H1 (cell line): Measurements from ENCODE around the gene CEACAM1. TPM values are rescaled to one million over a fixed set of nuclear protein-coding genes. Genes with fewer than 3 reads are reported as not detected.

Experiments
- CTCF ChIA-PET: fragments of 300-600 bp; sonication (Branson Sonifier 250); formaldehyde crosslinking; loops from one replicate; lab custom pipeline; 2021; ENCODE audit not compliant: partially characterized antibody; lab: Charles Lee
- POLR2A ChIA-PET: fragments of 300-600 bp; sonication (Branson Sonifier 250); formaldehyde crosslinking; loops from one replicate; lab custom pipeline; 2021; ENCODE audit warnings: inconsistent platforms; ENCODE audit not compliant: partially characterized antibody; lab: Charles Lee
- DNase-seq, 2 experiments: peaks; one replicate each; pipeline versions ENCODE4 v3.0.0 to v3.0.0-alpha.2; 2010 to 2022; ENCODE audit warnings: low spot score in 2 of 2, low read depth in 1 of 2, mixed read lengths in 1 of 2
- FAIRE-seq: peaks from 2 replicates; lab custom pipeline; 2011; peaks lifted over from hg19 to GRCh38; lab: Jason Lieb, UNC
- H2AFZ ChIP-seq: 2 replicates; pipeline ENCODE4 v1.8.1; 2012; ENCODE audit warnings: low read length, inconsistent platforms
- H2AK5ac ChIP-seq: 2 replicates; pipeline ENCODE4 v1.6.1; 2013; ENCODE audit warnings: low read depth, low read length
- H2BK120ac ChIP-seq: replicated peaks from 2 replicates; pipeline ENCODE3; 2013; ENCODE audit warnings: low read depth, low read length, inconsistent platforms
- H2BK12ac ChIP-seq: 2 replicates; pipeline ENCODE4 v1.6.1; 2013; ENCODE audit warnings: low read depth, low read length
- H2BK15ac ChIP-seq: 2 replicates; pipeline ENCODE4 v1.6.1; 2013; ENCODE audit warnings: low read length
- H2BK20ac ChIP-seq: 2 replicates; pipeline ENCODE4 v1.6.1; 2013; ENCODE audit warnings: low read length
- H2BK5ac ChIP-seq: 2 replicates; pipeline ENCODE4 v1.6.1; 2013; ENCODE audit warnings: low read depth, low read length
- H3K14ac ChIP-seq: 2 replicates; pipeline ENCODE4 v1.6.1; 2013; ENCODE audit warnings: inconsistent platforms; ENCODE audit not compliant: insufficient read length
- H3K18ac ChIP-seq: 2 replicates; pipeline ENCODE4 v1.6.1; 2013; ENCODE audit warnings: low read length; ENCODE audit errors: extremely low read depth
- H3K23ac ChIP-seq: 2 replicates; pipeline ENCODE4 v1.6.1; 2013; ENCODE audit warnings: inconsistent platforms; ENCODE audit not compliant: insufficient read length
- H3K23me2 ChIP-seq: 2 replicates; pipeline ENCODE4 v1.6.1; 2013; ENCODE audit warnings: low read depth, low read length
- H3K27ac ChIP-seq: 2 replicates; pipeline ENCODE4 v1.6.1; 2011; ENCODE audit warnings: low read depth, low read length, inconsistent platforms
- H3K27me3 ChIP-seq, 4 experiments: replicated peaks in 1 of 4; 1 replicate in 1 of 4; 2 replicates in 3 of 4; pipeline versions ENCODE4 v1.6.1 to v1.8.1; 2011 to 2013; ENCODE audit warnings: low read length in 3 of 4, mild to moderate bottlenecking in 3 of 4, inconsistent platforms in 2 of 4, mixed read lengths in 2 of 4, moderate library complexity in 1 of 4; ENCODE audit not compliant: control insufficient read depth in 3 of 4, insufficient read depth in 3 of 4; ENCODE audit errors: extremely low read depth in 1 of 4
- H3K36me3 ChIP-seq, 4 experiments: 2 replicates each; pipeline versions ENCODE4 v1.6.1 to v1.8.1; 2011 to 2013; ENCODE audit warnings: mild to moderate bottlenecking in 4 of 4, low read length in 3 of 4, moderate library complexity in 2 of 4, control low read depth in 1 of 4, inconsistent platforms in 1 of 4; ENCODE audit not compliant: insufficient read depth in 4 of 4, control insufficient read depth in 2 of 4
- H3K4ac ChIP-seq: replicated peaks from 2 replicates; pipeline ENCODE3; 2013; ENCODE audit warnings: low read length, low read depth, mixed read lengths, inconsistent platforms; ENCODE audit not compliant: insufficient read length
- H3K4me1 ChIP-seq, 4 experiments: replicated peaks in 1 of 4; 1 replicate in 1 of 4; 2 replicates in 3 of 4; pipeline versions ENCODE4 v1.6.1 to v1.8.1; 2011 to 2013; ENCODE audit warnings: low read length in 3 of 4, inconsistent platforms in 2 of 4, mixed read lengths in 1 of 4; ENCODE audit not compliant: insufficient read depth in 4 of 4, control insufficient read depth in 3 of 4
- H3K4me2 ChIP-seq, 2 experiments: 2 replicates each; pipeline versions ENCODE4 v1.6.1 to v1.8.1; 2011 to 2013; ENCODE audit warnings: low read depth in 2 of 2, low read length in 2 of 2, control low read depth in 1 of 2, inconsistent platforms in 1 of 2, mild to moderate bottlenecking in 1 of 2; ENCODE audit not compliant: insufficient read depth in 1 of 2
- H3K4me3 ChIP-seq, 4 experiments: fragments of 200-600, 300-600 bp in 1 of 4; sonication (generic), shearing (Covaris generic), sonication (Bioruptor Twin) in 1 of 4; 2 replicates each; pipeline versions ENCODE4 v1.5.1 to v1.8.1; 2011 to 2016; ENCODE audit warnings: low read length in 4 of 4, low read depth in 3 of 4, control low read depth in 2 of 4, inconsistent platforms in 2 of 4, mild to moderate bottlenecking in 2 of 4, mixed read lengths in 1 of 4, moderate library complexity in 1 of 4; ENCODE audit not compliant: insufficient read depth in 2 of 4; ENCODE audit errors: extremely low read depth in 1 of 4
- H3K56ac ChIP-seq: replicated peaks from 2 replicates; pipeline ENCODE3; 2013; ENCODE audit warnings: low read depth, mild to moderate bottlenecking, mixed read lengths, low read length, inconsistent platforms; ENCODE audit not compliant: insufficient read length
- H3K79me1 ChIP-seq: 2 replicates; pipeline ENCODE4 v1.6.1; 2013; ENCODE audit warnings: low read depth, low read length, control low read depth
- H3K79me2 ChIP-seq, 2 experiments: 2 replicates each; pipeline versions ENCODE4 v1.6.1 to v1.8.1; 2012 to 2013; ENCODE audit warnings: low read length in 2 of 2, mild to moderate bottlenecking in 2 of 2, inconsistent platforms in 1 of 2; ENCODE audit not compliant: insufficient read depth in 2 of 2, control insufficient read depth in 1 of 2
- H3K9ac ChIP-seq, 4 experiments: replicated peaks in 1 of 4; 1 replicate in 1 of 4; 2 replicates in 3 of 4; pipeline versions ENCODE4 v1.6.1 to v1.8.1; 2011 to 2013; ENCODE audit warnings: low read depth in 3 of 4, low read length in 3 of 4, control low read depth in 2 of 4, mild to moderate bottlenecking in 2 of 4, moderate library complexity in 2 of 4, inconsistent platforms in 1 of 4; ENCODE audit errors: extremely low read depth in 1 of 4
- H3K9me3 ChIP-seq, 2 experiments: 2 replicates each; pipeline versions ENCODE4 v1.6.1 to v1.8.1; 2012 to 2013; ENCODE audit warnings: mild to moderate bottlenecking in 2 of 2, moderate library complexity in 2 of 2, control low read depth in 1 of 2, inconsistent platforms in 1 of 2, low read depth in 1 of 2, low read length in 1 of 2, mixed read lengths in 1 of 2; ENCODE audit not compliant: insufficient read depth in 2 of 2
- H4K20me1 ChIP-seq, 2 experiments: replicated peaks in 1 of 2; 2 replicates each; pipeline versions ENCODE3 to v1.8.1; 2011 to 2013; ENCODE audit warnings: inconsistent platforms in 2 of 2, low read length in 2 of 2, mild to moderate bottlenecking in 1 of 2; ENCODE audit not compliant: insufficient read depth in 2 of 2, control insufficient read depth in 1 of 2
- H4K5ac ChIP-seq: 2 replicates; pipeline ENCODE4 v1.6.1; 2013; ENCODE audit warnings: low read length, low read depth, mixed read lengths, inconsistent platforms; ENCODE audit not compliant: insufficient read length
- H4K8ac ChIP-seq: 2 replicates; pipeline ENCODE4 v1.8.0; 2013; ENCODE audit warnings: mild to moderate bottlenecking, moderate library complexity, low read length, inconsistent platforms; ENCODE audit not compliant: insufficient read depth; ENCODE audit errors: extremely low read depth
- H4K91ac ChIP-seq: replicated peaks from 2 replicates; pipeline ENCODE3; 2013; ENCODE audit warnings: low read length, mixed read lengths, inconsistent platforms; ENCODE audit not compliant: insufficient read length
- CBX8 ChIP-seq: fragments of 300-800, 300-1000 bp; sonication (generic); IDR thresholded peaks from 2 replicates; pipeline ENCODE4 v1.7.1; 2016; ENCODE audit warnings: low read depth, low read length, borderline replicate concordance
- NRF1 ChIP-seq: IDR thresholded peaks from 2 replicates; pipeline ENCODE4 v1.6.1; 2011; ENCODE audit warnings: mild to moderate bottlenecking, low read depth, low read length, improper control_type of control experiment
- RNF2 ChIP-seq: fragments of 200-900, 300-1000 bp; sonication (generic); IDR thresholded peaks from 2 replicates; pipeline ENCODE4 v1.7.1; 2016; ENCODE audit warnings: borderline replicate concordance, low read depth, mild to moderate bottlenecking, antibody characterized with exemption, low read length; ENCODE audit not compliant: poor library complexity, severe bottlenecking; ENCODE audit errors: missing control alignments
- WGBS, 2 experiments: shearing (Covaris generic) in 1 of 2; methylation state at CpG; one replicate each; pipeline versions ENCODE4 v1.1.6 to v1.1.7; 2013 to 2015; ENCODE audit warnings: low lambda C conversion rate in 2 of 2, mixed read lengths in 2 of 2, inconsistent platforms in 1 of 2, low coverage in 1 of 2, missing lambda C conversion rate in 1 of 2; ENCODE audit not compliant: insufficient replicate concordance in 2 of 2, insufficient coverage in 1 of 2, insufficient read length in 1 of 2; ENCODE audit errors: extremely low coverage in 1 of 2, missing lambda C conversion rate in 1 of 2; 5-methylcytosine and 5-hydroxymethylcytosine counted together
- polyA plus RNA-seq, 7 experiments: library from polyadenylated mRNA; depleted of rRNA in 3 of 7; stranded (reverse) in 5 of 7; unstranded in 2 of 7; fragments of >200 nt in 5 of 7; fragments of 200-250 nt in 2 of 7; gene quantifications; 1 replicate in 5 of 7; 2 replicates in 1 of 7; 4 replicates in 1 of 7; pipeline versions ENCODE4 v1.2.1 to v1.2.3, GENCODE V29; 2011 to 2013; ENCODE audit warnings: missing spikeins in 2 of 7, mixed read lengths in 2 of 7
- small RNA-seq: library from polyadenylated mRNA; stranded (forward); fragments of <200 nt; extraction: miRNeasy Mini kit (QIAGEN cat#:217004); gene quantifications from one replicate; pipeline ENCODE3, GENCODE V24; 2013; ENCODE audit not compliant: insufficient read depth
- total RNA-seq: library from RNA; stranded (reverse); fragmentation: NEBNext Ultra II Directional; extraction: Animal tissue kit (Norgen Biotek cat#: 25700); gene quantifications from 2 replicates; pipeline ENCODE4 v1.2.1, GENCODE V29; 2021

The CEACAM1 gene
- total and polyA plus RNA-seq, 2 of the 8 experiments (the other 6 are each of a cell fraction or from before 2014, with no cell fraction given), result 1.8 to 3.6 TPM

- Histone ChIP-seq H2BK5ac (no peak overlapping the region), H3K36me3 (no peaks in the 10 kb centered on the region), H2BK120ac (no peak overlapping the region), H3K56ac (no peak overlapping the region), H4K5ac (no peak overlapping the region), H4K91ac (no peak overlapping the region), H3K4me1 (no peaks in the 10 kb centered on the region; a peak in 2 of 7 replicates), H2BK12ac (peak overlapping the region; percentile 20; the same call in 1 of the 2 replicates), H2BK15ac (no peak overlapping the region), H3K14ac (no peak overlapping the region), H3K4me2 (no peak overlapping the region), H3K18ac (no peak overlapping the region), H2AK5ac (no peak overlapping the region), H2AFZ (no peak overlapping the region), H3K27ac (no peak overlapping the region), H3K9me3 (no peaks in the 10 kb centered on the region), H3K79me2 (no peaks in the 10 kb centered on the region), H3K4me3 (no peak overlapping the region), H3K23ac (no peak overlapping the region), H3K9ac (no peak overlapping the region; a peak in 1 of 7 replicates), H3K27me3 (no peaks in the 10 kb centered on the region), H4K20me1 (no peaks in the 10 kb centered on the region), H2BK20ac (no peak overlapping the region), H4K8ac (no peak overlapping the region), H3K23me2 (no peaks in the 10 kb centered on the region), H3K79me1 (no peaks in the 10 kb centered on the region), H3K4ac (no peak overlapping the region)
- no peak for TF ChIP-seq CBX8
- TF ChIP-seq NRF1, result no peak
- no peak for TF ChIP-seq RNF2
- CTCF ChIA-PET, result interaction anchor here (0.8 to 2.5 kb wide), 7 partner anchors 9 to 70 kb away, joined by 3 to 11 read pairs (median 5); no protein-coding TSS in a partner anchor
- FAIRE-seq, result no peak
- WGBS, 2 experiments, result 94% methylated on average over 2 of the region's 2 CpGs; no CpG with 5 or more reads in 1 of the 2 experiments
- POLR2A ChIA-PET, result interaction anchor here (1.2 kb wide), 2 partner anchors 10 to 12 kb away, joined by 3 to 4 read pairs; no protein-coding TSS in a partner anchor
- DNase-seq, result no peak
Observed at GRCh38 chr19:42459926-42460325, 68.4 kb downstream of the CEACAM1 start.

Small RNA genes within 50 kb of the gene (small RNA-seq; reads per million reads assigned to genes)
- gene RNU4-60P, result not detected

Other genes with a start within 250 kb of the CEACAM1 start
- 6.7 and 7.2 TPM in 2 replicates for gene PRR19, start 226.3 kb downstream of the CEACAM1 start, total RNA-seq
- gene PRR19, start 226.3 kb downstream of the CEACAM1 start, polyA plus RNA-seq (2011; rRNA removed), result 7.5 and 8.9 TPM in 2 replicates
- 124 and 132 TPM in 2 replicates for gene PAFAH1B3, start 225.9 kb downstream of the CEACAM1 start, total RNA-seq
- gene PAFAH1B3, start 225.9 kb downstream of the CEACAM1 start, polyA plus RNA-seq (2011; rRNA removed), result 248 and 294 TPM in 2 replicates
- gene TMEM145, start 215.2 kb downstream of the CEACAM1 start, total RNA-seq, result 4.7 and 5.0 TPM in 2 replicates
- 2.3 and 4.5 TPM in 2 replicates for gene TMEM145, start 215.2 kb downstream of the CEACAM1 start, polyA plus RNA-seq (2011; rRNA removed)
- 22.3 and 23.7 TPM in 2 replicates for gene MEGF8, start 202.8 kb downstream of the CEACAM1 start, total RNA-seq
- 13.0 and 22.9 TPM in 2 replicates for gene MEGF8, start 202.8 kb downstream of the CEACAM1 start, polyA plus RNA-seq (2011; rRNA removed)
- 8.9 and 12.6 TPM in 2 replicates for gene CNFN, start 138.2 kb downstream of the CEACAM1 start, total RNA-seq
- 31.5 and 54.3 TPM in 2 replicates for gene CNFN, start 138.2 kb downstream of the CEACAM1 start, polyA plus RNA-seq (2011; rRNA removed)
- 12.5 and 15.9 TPM in 2 replicates for gene LIPE, start 101.1 kb downstream of the CEACAM1 start, total RNA-seq
- gene LIPE, start 101.1 kb downstream of the CEACAM1 start, polyA plus RNA-seq (2011; rRNA removed), result 8.7 and 17.0 TPM in 2 replicates
- not detected in 2 replicates for gene CXCL17, start 85.5 kb downstream of the CEACAM1 start, total RNA-seq
- gene CXCL17, start 85.5 kb downstream of the CEACAM1 start, polyA plus RNA-seq (2011; rRNA removed), result 0.11 TPM in 1 of 2 replicates, not detected in the other
- not detected in 2 replicates for gene CEACAM8, start 66.4 kb upstream of the CEACAM1 start, total RNA-seq
- gene CEACAM8, start 66.4 kb upstream of the CEACAM1 start, polyA plus RNA-seq (2011; rRNA removed), result not detected in 2 replicates
- not detected in 2 replicates for gene PSG3, start 212.0 kb upstream of the CEACAM1 start, total RNA-seq
- not detected in 2 replicates for gene PSG3, start 212.0 kb upstream of the CEACAM1 start, polyA plus RNA-seq (2011; rRNA removed)
- gene PSG8, start 237.2 kb upstream of the CEACAM1 start, total RNA-seq, result not detected in 2 replicates
- not detected in 2 replicates for gene PSG8, start 237.2 kb upstream of the CEACAM1 start, polyA plus RNA-seq (2011; rRNA removed)